Renal cortex interstitium (tissue), 11 donors: ENCODE results near the gene CCDC157. TPM values are rescaled to one million over a fixed set of nuclear protein-coding genes. Genes with fewer than 3 reads are reported as not detected.
A peak's percentile ranks its signal among the peaks of the same experiment; 100 is the strongest.

Experiments
- DNase-seq, 11 donors: peaks; one replicate each; pipeline ENCODE4 v3.0.0-alpha.2; 2013; ENCODE audit warnings: low read depth in 9 of 11, low spot score in 4 of 11; ENCODE audit errors: extremely low read depth in 1 of 11
- polyA plus RNA-seq, 3 donors: library from polyadenylated mRNA; unstranded; fragments of 120-200 nt; gene quantifications; one replicate each; pipeline ENCODE4 v1.2.1, GENCODE V29; 2013; ENCODE audit not compliant: insufficient read length in 3 of 3

The CCDC157 gene
- polyA plus RNA-seq, 3 donors: 5.6 to 10.1 (median 6.9) TPM

GRCh38 chr22:30340911-30341685, 15.7 kb upstream of the CCDC157 start:
- no peak for DNase-seq

GRCh38 chr22:30344447-30345200, 12.2 kb upstream of the CCDC157 start:
- no peak for DNase-seq

GRCh38 chr22:30347255-30347892, 9.4 kb upstream of the CCDC157 start:
- no peak for DNase-seq

GRCh38 chr22:30348404-30348803, 8.4 kb upstream of the CCDC157 start:
- DNase-seq: no peak

GRCh38 chr22:30348809-30349208, 8.0 kb upstream of the CCDC157 start:
- no peak for DNase-seq

- DNase-seq: no peak
Measured at GRCh38 chr22:30351226-30351625, 5.6 kb upstream of the CCDC157 start.

- DNase-seq: no peak
Measured at GRCh38 chr22:30354644-30355043, 2.2 kb upstream of the CCDC157 start.

GRCh38 chr22:30357236-30357570, 396 bp downstream of the CCDC157 start:
- DNase-seq: peak in 4 of 11 donors; percentile 28 to 45 (median 38)

GRCh38 chr22:30357650-30358215, 926 bp downstream of the CCDC157 start:
- no peak for DNase-seq

GRCh38 chr22:30358541-30358940, 1.7 kb downstream of the CCDC157 start:
- no peak for DNase-seq

- DNase-seq: no peak
Measured at GRCh38 chr22:30361916-30362650, 5.3 kb downstream of the CCDC157 start.

- DNase-seq: no peak
Measured at GRCh38 chr22:30362651-30363281, 6.0 kb downstream of the CCDC157 start.

- no peak for DNase-seq
Measured at GRCh38 chr22:30365891-30366290, 9.1 kb downstream of the CCDC157 start.

- DNase-seq: no peak
Measured at GRCh38 chr22:30368420-30368819, 11.6 kb downstream of the CCDC157 start.

- peak in 4 of 11 donors; percentile 40 to 59 (median 56) for DNase-seq
Measured at GRCh38 chr22:30370641-30371230, 13.9 kb downstream of the CCDC157 start.

- no peak for DNase-seq
Measured at GRCh38 chr22:30371321-30371720, 14.5 kb downstream of the CCDC157 start.

GRCh38 chr22:30371981-30372380, 15.2 kb downstream of the CCDC157 start:
- DNase-seq: no peak

GRCh38 chr22:30372915-30373314, 16.1 kb downstream of the CCDC157 start:
- no peak for DNase-seq
